ENCODE data around the gene ARRDC2. TPM values are rescaled to one million over a fixed set of nuclear protein-coding genes. Genes with fewer than 3 reads are reported as not detected.
A peak's percentile ranks its signal among the peaks of the same experiment; 100 is the strongest.

ARRDC2 gene
- total and polyA plus RNA-seq, 2 of the 13 experiments (the other 11 are each of a cell fraction or from before 2014, with no cell fraction given): 2.1 to 3.4 TPM

DNA sequence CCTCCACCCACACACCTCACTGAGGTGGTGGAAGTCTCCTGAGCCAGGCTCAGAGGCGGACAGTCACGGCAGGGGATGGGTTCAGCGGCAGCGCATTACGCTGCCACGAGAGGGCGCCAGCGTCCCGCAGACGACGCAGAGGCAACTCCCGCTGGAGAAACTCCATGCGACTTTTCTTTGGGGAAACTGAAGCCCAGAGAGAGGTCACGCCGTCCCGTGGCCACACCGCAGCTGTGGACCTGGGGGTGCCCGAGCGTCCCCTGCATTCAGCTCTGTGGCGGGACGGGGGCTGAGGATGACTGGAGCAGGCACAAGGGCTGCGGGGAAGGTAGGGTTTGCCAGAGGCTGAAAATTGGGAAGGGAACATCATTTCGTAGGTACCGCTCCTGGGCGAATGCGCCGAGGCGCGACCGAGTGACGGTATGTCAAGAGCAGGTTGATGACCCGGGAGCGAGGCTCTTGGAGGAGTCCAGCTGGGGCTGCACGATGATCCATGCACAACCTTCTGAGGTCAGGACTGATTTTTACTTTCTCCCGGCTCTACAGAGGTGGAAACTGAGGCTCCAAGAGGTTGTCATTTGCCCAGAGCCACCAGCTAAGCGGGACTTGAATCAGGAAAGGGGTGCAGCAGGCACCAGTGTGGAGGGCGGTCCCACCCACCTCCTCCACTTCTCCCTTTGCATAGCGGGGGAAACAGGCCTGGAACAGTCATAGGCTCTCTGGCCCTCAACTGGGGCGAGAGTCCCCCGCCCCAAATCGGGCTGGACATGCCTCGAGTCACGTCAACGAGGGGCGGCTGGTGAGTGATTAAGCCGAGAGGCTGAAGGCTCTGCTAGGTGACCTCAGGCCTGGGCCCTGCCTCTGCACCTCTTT, 690 bp upstream of the ARRDC2 start (continued):
- TF ChIP-seq, protein P1, sequence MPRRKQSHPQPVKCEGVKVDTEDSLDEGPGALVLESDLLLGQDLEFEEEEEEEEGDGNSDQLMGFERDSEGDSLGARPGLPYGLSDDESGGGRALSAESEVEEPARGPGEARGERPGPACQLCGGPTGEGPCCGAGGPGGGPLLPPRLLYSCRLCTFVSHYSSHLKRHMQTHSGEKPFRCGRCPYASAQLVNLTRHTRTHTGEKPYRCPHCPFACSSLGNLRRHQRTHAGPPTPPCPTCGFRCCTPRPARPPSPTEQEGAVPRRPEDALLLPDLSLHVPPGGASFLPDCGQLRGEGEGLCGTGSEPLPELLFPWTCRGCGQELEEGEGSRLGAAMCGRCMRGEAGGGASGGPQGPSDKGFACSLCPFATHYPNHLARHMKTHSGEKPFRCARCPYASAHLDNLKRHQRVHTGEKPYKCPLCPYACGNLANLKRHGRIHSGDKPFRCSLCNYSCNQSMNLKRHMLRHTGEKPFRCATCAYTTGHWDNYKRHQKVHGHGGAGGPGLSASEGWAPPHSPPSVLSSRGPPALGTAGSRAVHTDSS (CRISPR knock-in tag; conservative IDR thresholded peaks at IDR 0.05): no peak
- TF ChIP-seq BRCA1 (CRISPR knock-in tag; IDR thresholded peaks at IDR 0.05) (0 out of 2 replicates have a peak, but pooled peaks have one; percentile 43), U2AF1 (optimal IDR thresholded peaks at IDR 0.05; ENCODE audit: low read depth, low read length) (no peak), HHEX (CRISPR knock-in tag; IDR thresholded peaks at IDR 0.05) (no peak), EED (CRISPR knock-in tag; IDR thresholded peaks at IDR 0.05) (0 out of 2 replicates have a peak, but pooled peaks have one; percentile 15), SMAD1 (CRISPR knock-in tag; IDR thresholded peaks at IDR 0.05; ENCODE audit: borderline replicate concordance, low read depth) (0 out of 2 replicates have a peak, but pooled peaks have one; percentile 41), MTA1 (CRISPR knock-in tag; IDR thresholded peaks at IDR 0.05; ENCODE audit: borderline replicate concordance) (peak; percentile 26; the same call in 1 of the 2 replicates), NFRKB (IDR thresholded peaks at IDR 0.05) (no peak), CBFB (CRISPR knock-in tag; IDR thresholded peaks at IDR 0.05) (no peak), ZFP37 (CRISPR knock-in tag; IDR thresholded peaks at IDR 0.05; ENCODE audit: borderline replicate concordance) (peak; percentile 42; the same call in 1 of the 2 replicates)
- TF ChIP-seq, protein P2, sequence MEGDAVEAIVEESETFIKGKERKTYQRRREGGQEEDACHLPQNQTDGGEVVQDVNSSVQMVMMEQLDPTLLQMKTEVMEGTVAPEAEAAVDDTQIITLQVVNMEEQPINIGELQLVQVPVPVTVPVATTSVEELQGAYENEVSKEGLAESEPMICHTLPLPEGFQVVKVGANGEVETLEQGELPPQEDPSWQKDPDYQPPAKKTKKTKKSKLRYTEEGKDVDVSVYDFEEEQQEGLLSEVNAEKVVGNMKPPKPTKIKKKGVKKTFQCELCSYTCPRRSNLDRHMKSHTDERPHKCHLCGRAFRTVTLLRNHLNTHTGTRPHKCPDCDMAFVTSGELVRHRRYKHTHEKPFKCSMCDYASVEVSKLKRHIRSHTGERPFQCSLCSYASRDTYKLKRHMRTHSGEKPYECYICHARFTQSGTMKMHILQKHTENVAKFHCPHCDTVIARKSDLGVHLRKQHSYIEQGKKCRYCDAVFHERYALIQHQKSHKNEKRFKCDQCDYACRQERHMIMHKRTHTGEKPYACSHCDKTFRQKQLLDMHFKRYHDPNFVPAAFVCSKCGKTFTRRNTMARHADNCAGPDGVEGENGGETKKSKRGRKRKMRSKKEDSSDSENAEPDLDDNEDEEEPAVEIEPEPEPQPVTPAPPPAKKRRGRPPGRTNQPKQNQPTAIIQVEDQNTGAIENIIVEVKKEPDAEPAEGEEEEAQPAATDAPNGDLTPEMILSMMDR (CRISPR knock-in tag; IDR thresholded peaks at IDR 0.05): peak; percentile 99
- TF ChIP-seq, protein P3, sequence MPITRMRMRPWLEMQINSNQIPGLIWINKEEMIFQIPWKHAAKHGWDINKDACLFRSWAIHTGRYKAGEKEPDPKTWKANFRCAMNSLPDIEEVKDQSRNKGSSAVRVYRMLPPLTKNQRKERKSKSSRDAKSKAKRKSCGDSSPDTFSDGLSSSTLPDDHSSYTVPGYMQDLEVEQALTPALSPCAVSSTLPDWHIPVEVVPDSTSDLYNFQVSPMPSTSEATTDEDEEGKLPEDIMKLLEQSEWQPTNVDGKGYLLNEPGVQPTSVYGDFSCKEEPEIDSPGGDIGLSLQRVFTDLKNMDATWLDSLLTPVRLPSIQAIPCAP (CRISPR knock-in tag; IDR thresholded peaks at IDR 0.05; ENCODE audit: low read depth): no peak
- TF ChIP-seq, protein P4, sequence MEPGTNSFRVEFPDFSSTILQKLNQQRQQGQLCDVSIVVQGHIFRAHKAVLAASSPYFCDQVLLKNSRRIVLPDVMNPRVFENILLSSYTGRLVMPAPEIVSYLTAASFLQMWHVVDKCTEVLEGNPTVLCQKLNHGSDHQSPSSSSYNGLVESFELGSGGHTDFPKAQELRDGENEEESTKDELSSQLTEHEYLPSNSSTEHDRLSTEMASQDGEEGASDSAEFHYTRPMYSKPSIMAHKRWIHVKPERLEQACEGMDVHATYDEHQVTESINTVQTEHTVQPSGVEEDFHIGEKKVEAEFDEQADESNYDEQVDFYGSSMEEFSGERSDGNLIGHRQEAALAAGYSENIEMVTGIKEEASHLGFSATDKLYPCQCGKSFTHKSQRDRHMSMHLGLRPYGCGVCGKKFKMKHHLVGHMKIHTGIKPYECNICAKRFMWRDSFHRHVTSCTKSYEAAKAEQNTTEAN (CRISPR knock-in tag; conservative IDR thresholded peaks at IDR 0.05): no peak
- TF ChIP-seq, protein P5, sequence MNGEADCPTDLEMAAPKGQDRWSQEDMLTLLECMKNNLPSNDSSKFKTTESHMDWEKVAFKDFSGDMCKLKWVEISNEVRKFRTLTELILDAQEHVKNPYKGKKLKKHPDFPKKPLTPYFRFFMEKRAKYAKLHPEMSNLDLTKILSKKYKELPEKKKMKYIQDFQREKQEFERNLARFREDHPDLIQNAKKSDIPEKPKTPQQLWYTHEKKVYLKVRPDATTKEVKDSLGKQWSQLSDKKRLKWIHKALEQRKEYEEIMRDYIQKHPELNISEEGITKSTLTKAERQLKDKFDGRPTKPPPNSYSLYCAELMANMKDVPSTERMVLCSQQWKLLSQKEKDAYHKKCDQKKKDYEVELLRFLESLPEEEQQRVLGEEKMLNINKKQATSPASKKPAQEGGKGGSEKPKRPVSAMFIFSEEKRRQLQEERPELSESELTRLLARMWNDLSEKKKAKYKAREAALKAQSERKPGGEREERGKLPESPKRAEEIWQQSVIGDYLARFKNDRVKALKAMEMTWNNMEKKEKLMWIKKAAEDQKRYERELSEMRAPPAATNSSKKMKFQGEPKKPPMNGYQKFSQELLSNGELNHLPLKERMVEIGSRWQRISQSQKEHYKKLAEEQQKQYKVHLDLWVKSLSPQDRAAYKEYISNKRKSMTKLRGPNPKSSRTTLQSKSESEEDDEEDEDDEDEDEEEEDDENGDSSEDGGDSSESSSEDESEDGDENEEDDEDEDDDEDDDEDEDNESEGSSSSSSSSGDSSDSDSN (CRISPR knock-in tag; IDR thresholded peaks at IDR 0.05): peak; percentile 50; the same call in 1 of the 2 replicates
- TF ChIP-seq, protein P6, sequence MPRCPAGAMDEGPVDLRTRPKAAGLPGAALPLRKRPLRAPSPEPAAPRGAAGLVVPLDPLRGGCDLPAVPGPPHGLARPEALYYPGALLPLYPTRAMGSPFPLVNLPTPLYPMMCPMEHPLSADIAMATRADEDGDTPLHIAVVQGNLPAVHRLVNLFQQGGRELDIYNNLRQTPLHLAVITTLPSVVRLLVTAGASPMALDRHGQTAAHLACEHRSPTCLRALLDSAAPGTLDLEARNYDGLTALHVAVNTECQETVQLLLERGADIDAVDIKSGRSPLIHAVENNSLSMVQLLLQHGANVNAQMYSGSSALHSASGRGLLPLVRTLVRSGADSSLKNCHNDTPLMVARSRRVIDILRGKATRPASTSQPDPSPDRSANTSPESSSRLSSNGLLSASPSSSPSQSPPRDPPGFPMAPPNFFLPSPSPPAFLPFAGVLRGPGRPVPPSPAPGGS (CRISPR knock-in tag; IDR thresholded peaks at IDR 0.05): peak; percentile 49; the same call in 1 of the 2 replicates
- TF ChIP-seq, protein P7, sequence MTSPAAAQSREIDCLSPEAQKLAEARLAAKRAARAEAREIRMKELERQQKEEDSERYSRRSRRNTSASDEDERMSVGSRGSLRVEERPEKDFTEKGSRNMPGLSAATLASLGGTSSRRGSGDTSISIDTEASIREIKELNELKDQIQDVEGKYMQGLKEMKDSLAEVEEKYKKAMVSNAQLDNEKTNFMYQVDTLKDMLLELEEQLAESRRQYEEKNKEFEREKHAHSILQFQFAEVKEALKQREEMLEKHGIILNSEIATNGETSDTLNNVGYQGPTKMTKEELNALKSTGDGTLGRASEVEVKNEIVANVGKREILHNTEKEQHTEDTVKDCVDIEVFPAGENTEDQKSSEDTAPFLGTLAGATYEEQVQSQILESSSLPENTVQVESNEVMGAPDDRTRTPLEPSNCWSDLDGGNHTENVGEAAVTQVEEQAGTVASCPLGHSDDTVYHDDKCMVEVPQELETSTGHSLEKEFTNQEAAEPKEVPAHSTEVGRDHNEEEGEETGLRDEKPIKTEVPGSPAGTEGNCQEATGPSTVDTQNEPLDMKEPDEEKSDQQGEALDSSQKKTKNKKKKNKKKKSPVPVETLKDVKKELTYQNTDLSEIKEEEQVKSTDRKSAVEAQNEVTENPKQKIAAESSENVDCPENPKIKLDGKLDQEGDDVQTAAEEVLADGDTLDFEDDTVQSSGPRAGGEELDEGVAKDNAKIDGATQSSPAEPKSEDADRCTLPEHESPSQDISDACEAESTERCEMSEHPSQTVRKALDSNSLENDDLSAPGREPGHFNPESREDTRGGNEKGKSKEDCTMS (CRISPR knock-in tag; conservative IDR thresholded peaks at IDR 0.05): no peak
